GM19395 (cell line): ENCODE data around the gene ADGRG3.
A peak's percentile ranks its signal among the peaks of the same experiment; 100 is the strongest.

Source experiments
- ATAC-seq: cut with Tn5 transposase; IDR thresholded peaks from one replicate; pipeline ENCODE4 v1.9.1; 2021; ENCODE audit warnings: mild to moderate bottlenecking, moderate library complexity; ENCODE audit not compliant: unreplicated experiment

The ADGRG3 gene

DNA sequence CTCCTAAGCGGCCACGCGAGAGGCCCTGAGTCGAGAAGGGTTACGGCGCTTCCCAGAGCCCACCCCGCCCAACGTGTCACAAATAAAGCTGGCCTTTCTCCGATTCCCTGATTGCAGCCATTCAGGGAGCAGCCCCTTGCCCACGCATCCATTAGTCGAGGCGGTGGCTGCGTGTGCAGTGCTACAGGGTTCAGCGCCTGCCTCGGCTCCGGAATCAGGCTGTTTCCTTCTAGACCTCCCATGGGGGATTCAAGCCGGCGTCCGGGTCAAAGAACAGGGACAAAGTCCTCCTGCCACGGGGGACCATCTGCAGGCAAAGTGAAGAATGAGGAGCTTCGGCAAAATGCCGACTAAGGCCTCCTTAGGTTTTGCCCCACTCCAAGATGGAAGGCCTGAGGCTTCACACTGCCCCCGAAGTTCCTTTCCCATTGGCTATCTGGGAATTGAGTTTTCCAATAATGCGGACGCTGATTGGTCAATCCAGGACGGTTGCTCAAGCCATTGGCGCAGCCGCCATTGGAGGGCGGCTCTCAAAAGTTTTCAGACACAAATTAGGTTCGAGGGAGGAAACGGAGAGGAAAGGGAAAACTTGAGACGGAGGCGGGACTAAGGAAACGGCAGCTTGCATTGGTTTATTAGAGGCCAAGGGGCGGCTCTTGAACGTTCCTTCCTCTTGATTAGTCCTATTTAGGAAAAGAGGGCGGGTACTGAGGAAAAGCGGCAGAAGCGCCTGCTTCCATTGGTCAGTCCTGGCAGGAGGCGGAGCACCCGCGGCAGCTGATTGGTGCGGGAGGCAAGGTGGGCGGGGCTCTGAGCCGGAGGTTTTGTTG, 67.0 kb downstream of the ADGRG3 start:
- ATAC-seq: peak; percentile 89

DNA sequence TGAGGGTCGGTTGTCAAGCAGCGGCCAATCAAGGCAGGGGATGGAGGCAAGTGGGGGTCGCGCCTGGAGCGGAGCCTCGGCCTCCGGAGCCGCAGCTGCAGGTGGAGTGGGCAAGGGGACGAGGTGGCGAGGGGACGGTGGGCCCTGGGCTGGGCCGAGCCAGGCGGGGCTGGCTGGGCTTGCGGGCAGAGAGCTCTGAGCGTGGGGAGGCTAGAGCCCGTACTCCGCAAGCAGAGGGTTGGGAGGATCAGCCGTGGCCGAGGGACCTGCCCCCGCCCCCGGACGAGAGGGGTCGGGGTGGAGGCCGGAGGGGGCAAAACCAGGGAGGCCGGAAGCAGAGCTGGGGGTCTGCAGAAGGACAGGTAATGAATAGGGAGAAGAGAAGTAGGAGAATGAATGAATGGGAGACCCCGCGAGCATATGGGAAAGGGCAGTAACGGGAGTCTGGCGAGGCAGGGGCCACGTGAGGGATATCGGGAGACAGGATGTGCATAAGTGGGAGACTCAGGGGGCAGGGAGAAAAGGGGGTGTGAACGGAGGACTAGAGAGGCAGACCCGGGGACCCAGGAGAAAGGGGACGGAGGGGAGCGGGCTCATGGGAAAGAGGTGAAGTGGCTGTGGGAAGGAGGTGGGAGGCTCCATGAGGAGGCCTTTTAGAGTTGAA, 67.8 kb downstream of the ADGRG3 start, which contains the start of gene KATNB1:
Gene KATNB1 (plus strand): TSS at position 16 of the 664 bp plus-strand sequence. CDS start 1,474 bp downstream, outside the sequence.
- peak; percentile 22 for ATAC-seq

DNA sequence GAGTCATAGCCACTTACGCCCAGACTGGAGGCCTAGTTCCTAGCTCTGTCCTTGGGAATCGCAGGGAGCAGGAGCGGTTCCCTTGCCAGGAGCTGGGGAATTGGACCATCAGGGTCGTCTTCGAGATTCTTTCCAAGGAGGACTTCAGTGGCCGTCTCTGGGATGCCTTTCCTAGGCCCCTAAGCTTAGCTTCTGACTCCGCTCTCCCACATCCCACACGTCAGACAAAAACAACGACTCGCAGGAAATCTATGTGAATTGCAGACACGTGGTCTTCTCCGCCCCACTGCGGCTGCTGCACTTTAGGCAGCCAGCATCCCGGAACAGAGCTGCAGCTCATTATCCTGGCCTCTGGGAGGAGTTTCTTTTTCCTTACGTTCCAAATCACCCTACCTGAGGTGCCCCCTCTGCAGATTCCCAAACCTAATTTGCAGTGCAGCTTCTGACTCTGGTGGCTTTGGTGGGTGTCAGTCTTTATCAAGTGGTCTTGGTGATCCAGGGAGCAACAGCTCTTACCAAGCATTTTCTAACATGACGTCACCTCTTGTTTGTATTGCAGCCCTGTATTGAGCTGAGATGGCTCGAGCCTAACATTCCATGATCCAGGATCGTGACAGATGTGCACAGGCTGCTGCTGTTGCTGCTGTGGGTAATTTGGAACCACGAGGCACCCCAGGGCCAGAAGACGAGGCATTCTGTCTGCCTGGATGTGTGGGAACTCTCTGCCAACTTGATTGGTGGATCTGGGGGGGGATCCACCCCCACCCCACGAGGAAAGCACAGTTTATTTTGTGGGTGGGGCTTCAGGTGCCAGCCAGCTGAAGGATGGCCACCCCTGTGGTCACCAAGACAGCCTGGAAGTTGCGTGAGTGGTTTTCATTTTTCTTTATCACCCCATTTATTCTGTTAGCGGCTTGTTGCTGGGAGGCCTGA, 68.6 kb downstream of the ADGRG3 start:
- ATAC-seq: no peak

DNA sequence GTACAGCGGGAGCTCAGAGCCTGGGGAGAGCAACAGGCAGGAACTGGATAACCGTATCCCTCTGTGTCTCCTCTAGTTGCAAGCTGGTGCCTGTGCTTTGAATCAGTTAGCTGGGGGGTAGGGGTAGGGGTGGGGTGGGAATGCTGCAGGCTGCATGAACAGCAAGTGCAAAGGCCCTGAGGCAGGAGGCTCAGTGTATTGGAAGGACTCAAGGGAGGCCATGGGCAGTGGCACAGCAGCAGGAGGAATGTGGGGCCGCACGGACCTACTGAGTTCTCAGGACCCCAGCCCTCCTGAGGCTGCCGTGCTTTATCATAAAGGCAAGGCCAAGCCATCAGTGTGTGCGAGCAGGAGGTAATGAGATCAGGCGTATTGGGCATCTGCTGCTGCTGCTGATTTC, 70.7 kb downstream of the ADGRG3 start:
- ATAC-seq: no peak
